ENCODE measurements around the gene PDSS2. TPM values are rescaled to one million over a fixed set of nuclear protein-coding genes. Genes with fewer than 3 reads are reported as not detected.
"Not testable (repeated sequence)": the region's sequence is repeated elsewhere in the genome, so short reads cannot be mapped to it uniquely, and the experiment has no call there.

PDSS2 gene
- total and polyA plus RNA-seq, 7 donors: 4.7 to 16.7 (median 9.3) TPM

DNA sequence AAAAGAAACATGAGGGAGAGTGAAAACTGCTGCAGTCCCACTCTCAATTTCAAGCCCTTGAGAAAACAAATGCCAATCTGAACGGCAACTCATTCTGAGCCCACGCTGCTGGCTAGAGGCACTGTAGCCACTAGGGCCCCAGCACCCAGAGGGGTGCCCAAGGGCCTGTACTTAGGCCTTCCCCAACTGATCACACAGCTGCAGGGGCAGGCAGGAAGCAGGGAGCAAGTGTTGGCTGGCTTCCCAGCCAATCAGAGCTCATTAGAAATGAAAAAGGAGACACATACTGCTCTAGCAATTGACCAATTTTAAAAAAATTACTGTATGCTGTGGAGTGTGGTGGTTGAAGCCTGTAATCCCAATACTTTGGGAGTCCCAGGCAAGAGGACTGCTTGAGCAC, 340.4 kb downstream of the PDSS2 start:
- no peaks in the 10 kb centered on the region for H3K9me3 ChIP-seq
- H3K27me3 ChIP-seq (ENCODE audit: insufficient read depth in 3 of 3, low read length in 2 of 3): no peaks in the 10 kb centered on the region
- TF ChIP-seq, protein P1, sequence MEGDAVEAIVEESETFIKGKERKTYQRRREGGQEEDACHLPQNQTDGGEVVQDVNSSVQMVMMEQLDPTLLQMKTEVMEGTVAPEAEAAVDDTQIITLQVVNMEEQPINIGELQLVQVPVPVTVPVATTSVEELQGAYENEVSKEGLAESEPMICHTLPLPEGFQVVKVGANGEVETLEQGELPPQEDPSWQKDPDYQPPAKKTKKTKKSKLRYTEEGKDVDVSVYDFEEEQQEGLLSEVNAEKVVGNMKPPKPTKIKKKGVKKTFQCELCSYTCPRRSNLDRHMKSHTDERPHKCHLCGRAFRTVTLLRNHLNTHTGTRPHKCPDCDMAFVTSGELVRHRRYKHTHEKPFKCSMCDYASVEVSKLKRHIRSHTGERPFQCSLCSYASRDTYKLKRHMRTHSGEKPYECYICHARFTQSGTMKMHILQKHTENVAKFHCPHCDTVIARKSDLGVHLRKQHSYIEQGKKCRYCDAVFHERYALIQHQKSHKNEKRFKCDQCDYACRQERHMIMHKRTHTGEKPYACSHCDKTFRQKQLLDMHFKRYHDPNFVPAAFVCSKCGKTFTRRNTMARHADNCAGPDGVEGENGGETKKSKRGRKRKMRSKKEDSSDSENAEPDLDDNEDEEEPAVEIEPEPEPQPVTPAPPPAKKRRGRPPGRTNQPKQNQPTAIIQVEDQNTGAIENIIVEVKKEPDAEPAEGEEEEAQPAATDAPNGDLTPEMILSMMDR (IDR thresholded peaks at IDR 0.05): no peak
- peaks cover 7% of the 10 kb centered on the region for H3K4me1 ChIP-seq
- 64 to 79% (median 76%) methylated on average over 2 of the region's 2 CpGs for WGBS, 3 donors
- DNase-seq (no peak), ATAC-seq (no peak)
- H3K36me3 ChIP-seq (ENCODE audit: insufficient read depth in 1 of 2, low read depth in 1 of 2): no peaks in the 10 kb centered on the region
- H3K4me3 ChIP-seq: no peak overlapping the region
- intact Hi-C loops (cut with DNase I): no loop called here
- H3K27ac ChIP-seq: no peak overlapping the region

DNA sequence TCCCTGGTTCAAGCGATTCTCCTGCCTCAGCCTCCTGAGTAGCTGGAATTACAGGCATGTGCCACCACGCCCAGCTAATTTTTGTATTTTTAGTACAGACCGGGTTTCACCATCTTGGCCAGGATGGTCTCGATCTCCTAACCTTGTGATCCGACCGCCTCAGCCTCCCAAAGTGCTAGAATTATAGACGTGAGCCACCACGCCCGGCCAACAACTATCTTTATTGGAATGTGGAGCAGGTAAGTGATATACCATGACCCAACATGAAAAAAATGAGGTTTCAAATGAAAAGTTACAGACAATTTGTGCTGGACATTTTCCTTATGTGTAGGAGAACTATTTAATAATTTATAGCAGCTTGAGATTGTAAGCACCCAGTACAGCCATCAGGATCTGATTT, 340.8 kb downstream of the PDSS2 start:
- peaks cover 12% of the 10 kb centered on the region for H3K4me1 ChIP-seq
- intact Hi-C loops (cut with DNase I); ATAC-seq; H3K27me3 ChIP-seq (ENCODE audit: insufficient read depth in 3 of 3, low read length in 2 of 3); H3K9me3 ChIP-seq; H3K4me3 ChIP-seq; H3K36me3 ChIP-seq (ENCODE audit: insufficient read depth in 1 of 2, low read depth in 1 of 2); DNase-seq; H3K27ac ChIP-seq: not testable (repeated sequence)
- WGBS, 3 donors: 93 to 95% (median 93%) methylated on average over 9 of the region's 9 CpGs

DNA sequence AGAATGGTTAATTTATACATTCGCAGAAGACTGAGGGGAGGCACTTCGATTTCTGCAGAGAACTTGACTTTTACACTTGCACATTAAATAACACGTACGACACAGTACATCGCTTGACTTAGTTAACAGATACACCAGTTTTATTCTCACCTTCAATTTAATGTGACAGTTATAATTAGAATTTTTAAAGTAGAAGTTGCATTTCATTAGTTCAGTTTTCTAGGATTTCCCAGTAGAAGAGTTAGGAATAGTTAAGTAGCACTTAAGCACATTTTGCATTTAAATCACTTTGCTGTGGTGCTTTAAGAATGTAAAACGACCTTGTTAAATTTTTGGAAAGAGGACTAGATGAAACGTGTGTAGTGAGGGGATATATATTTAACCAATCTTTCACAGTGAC, 342.4 kb downstream of the PDSS2 start:
- WGBS, 3 donors: 53 to 59% (median 53%) methylated on average over 7 of the region's 7 CpGs
- intact Hi-C loops (cut with DNase I): no loop called here
- DNase-seq (no peak), ATAC-seq (no peak)
- Histone ChIP-seq H3K9me3 (no peaks in the 10 kb centered on the region), H3K27me3 (ENCODE audit: insufficient read depth in 3 of 3, low read length in 2 of 3) (no peaks in the 10 kb centered on the region), H3K4me3 (peak overlapping the region; percentile 94), H3K36me3 (ENCODE audit: insufficient read depth in 1 of 2, low read depth in 1 of 2) (no peaks in the 10 kb centered on the region), H3K4me1 (peaks cover 12% of the 10 kb centered on the region), H3K27ac (no peak overlapping the region)
- TF ChIP-seq, protein P1 (IDR thresholded peaks at IDR 0.05): no peak

GRCh38 chr6:107116328-107116892, 343.0 kb downstream of the PDSS2 start:
- no peaks in the 10 kb centered on the region for H3K36me3 ChIP-seq (ENCODE audit: insufficient read depth in 1 of 2, low read depth in 1 of 2)
- H3K27me3 ChIP-seq (ENCODE audit: insufficient read depth in 3 of 3, low read length in 2 of 3): no peaks in the 10 kb centered on the region
- WGBS, 3 donors: 7 to 8% (median 8%) methylated on average over 15 of the region's 15 CpGs
- H3K27ac ChIP-seq: peak overlapping the region; percentile 86
- ATAC-seq (peak in 2 of 4 donors; percentile 37 to 49), DNase-seq (peak in 1 of 2 donors; percentile 25)
- TF ChIP-seq, protein P1 (IDR thresholded peaks at IDR 0.05): peak; percentile 6
- no peaks in the 10 kb centered on the region for H3K9me3 ChIP-seq
- H3K4me1 ChIP-seq: peaks cover 12% of the 10 kb centered on the region
- H3K4me3 ChIP-seq: peak overlapping the region; percentile 94
- intact Hi-C loops (cut with DNase I): no loop called here

- TF ChIP-seq, protein P1 (IDR thresholded peaks at IDR 0.05): no peak
- peaks cover 12% of the 10 kb centered on the region for H3K4me1 ChIP-seq
- H3K4me3 ChIP-seq: peak overlapping the region; percentile 94
- H3K36me3 ChIP-seq (ENCODE audit: insufficient read depth in 1 of 2, low read depth in 1 of 2): no peaks in the 10 kb centered on the region
- no peaks in the 10 kb centered on the region for H3K9me3 ChIP-seq
- intact Hi-C loops (cut with DNase I): no loop called here
- ATAC-seq: peak; percentile 24 to 51 (median 42)
- peak overlapping the region; percentile 86 for H3K27ac ChIP-seq
- no peaks in the 10 kb centered on the region for H3K27me3 ChIP-seq (ENCODE audit: insufficient read depth in 3 of 3, low read length in 2 of 3)
- 0 to 1% (median 0%) methylated on average over 34 to 45 of the region's 45 CpGs for WGBS, 3 donors
- peak in 1 of 2 donors; percentile 27 for DNase-seq
Observed at GRCh38 chr6:107115695-107116327, 343.6 kb downstream of the PDSS2 start.
